C4-2B (cell line): ENCODE measurements around the gene ALPP.

ENCODE experiments used
- H3K27ac ChIP-seq: fragments of 450-650 bp; 2 replicates; pipeline ENCODE4 v1.5.1; 2017
- CTCF ChIP-seq: fragments of 450-650 bp; conservative IDR thresholded peaks from 2 replicates; pipeline ENCODE4 v1.5.1; 2017; ENCODE audit warnings: mild to moderate bottlenecking
- ZFX ChIP-seq: fragments of 450-650 bp; IDR thresholded peaks from 2 replicates; pipeline ENCODE4 v1.6.1; 2017

The ALPP gene

GRCh38 chr2:232347369-232347768, 31.2 kb upstream of the ALPP start:
- TF ChIP-seq CTCF (no peak), ZFX (no peak)
- no peak overlapping the region for H3K27ac ChIP-seq

DNA sequence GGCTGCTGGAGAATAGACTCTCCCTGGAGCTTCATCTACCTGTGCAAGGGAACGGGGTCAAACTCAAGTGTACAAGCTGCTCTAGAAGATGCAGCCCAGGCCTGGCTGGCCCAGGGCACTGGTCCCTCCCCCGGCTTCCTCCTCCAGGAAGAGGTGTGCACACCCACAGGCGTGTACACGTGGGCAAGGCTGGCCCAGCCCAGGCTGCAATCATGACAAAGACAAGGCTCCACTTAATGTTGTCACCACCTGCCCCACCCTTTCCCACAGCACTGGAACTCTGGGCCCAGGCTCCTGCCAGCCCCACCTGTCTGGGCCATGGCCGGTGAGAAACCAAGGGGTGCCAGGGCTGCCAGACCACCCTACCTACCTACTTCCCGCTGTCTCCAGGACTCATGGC, 29.6 kb upstream of the ALPP start:
- TF ChIP-seq ZFX (no peak), CTCF (no peak)
- no peak overlapping the region for H3K27ac ChIP-seq

GRCh38 chr2:232349546-232349945, 29.0 kb upstream of the ALPP start:
- no peak for TF ChIP-seq ZFX
- no peak for TF ChIP-seq CTCF
- no peak overlapping the region for H3K27ac ChIP-seq

DNA sequence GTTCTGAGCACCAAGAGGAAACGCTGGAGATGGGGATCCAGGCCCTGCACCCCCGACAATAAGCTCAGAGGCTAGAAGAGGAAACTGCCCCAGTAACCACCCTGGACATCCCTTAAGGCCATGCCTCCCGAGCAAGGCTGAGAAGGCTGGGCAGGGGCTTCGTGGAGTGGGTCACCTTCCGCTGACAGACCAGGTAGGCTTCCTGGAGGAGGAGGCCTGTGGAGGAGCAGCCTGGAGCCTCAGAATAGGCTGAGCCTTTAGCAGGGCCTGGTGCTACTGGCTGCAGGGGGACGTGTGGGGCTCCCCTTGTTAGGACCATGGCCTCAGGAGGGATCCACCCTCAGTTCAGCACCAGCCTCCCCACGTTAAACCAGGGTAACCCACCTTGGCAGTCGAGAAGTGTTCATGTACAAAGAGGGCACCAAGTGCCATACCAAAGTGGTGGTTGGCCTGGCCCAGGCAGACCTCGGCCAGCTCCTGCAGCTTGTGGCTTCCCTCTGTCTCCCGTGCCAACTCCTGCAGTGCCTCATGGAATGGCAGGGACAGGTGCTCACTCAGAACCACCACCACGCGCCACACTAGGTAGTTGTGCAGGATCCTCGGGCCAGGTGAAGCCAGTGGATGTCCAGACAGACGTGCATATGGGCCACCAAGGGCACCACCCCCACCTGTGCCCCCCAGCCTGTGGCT, 28.5 kb upstream of the ALPP start:
- TF ChIP-seq CTCF (no peak), ZFX (no peak)
- H3K27ac ChIP-seq: no peak overlapping the region

DNA sequence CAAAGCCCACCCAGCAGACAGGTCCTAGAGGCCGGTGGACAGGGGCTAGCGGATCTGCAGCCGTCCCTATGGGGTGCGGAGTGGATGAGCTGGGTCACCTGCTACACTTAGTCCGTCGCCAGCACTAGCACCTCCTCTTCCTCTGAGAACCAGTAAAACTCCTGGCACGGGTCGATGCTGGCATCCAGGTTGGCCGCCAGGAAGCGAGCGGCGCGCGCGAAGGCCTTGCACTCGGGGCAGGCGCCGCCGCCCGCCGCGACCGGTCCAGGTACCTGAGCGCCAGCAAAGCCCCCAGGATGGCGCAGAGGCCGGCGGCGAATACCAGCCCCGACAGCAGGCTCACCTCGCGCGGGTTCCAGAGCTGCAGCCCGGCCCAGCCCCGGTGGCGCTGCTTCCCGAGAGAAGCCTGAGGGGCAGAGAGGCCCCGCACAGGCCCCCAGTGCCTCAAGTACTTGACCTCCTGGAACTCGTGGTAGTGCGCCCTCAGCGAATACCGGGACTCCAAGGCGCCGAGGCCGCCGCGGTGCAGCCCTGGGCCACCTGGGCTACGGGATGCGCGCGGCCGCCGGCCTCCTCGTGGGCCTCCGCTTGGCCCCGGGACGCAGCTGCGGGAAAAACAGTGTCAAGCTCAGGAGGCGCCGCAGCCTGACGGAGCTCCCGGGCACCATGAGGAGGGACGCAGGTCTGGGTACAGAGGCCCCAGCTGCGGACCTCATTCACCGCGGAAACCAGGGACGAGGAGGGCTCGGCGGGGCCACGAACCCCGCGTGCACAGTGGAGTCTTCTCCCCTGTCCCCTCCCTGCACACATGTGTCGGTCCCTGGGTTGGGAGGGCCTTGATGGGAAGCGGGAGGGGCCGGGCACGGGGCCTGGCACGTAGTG, 27.5 kb upstream of the ALPP start:
- no peak overlapping the region for H3K27ac ChIP-seq
- TF ChIP-seq CTCF: no peak

GRCh38 chr2:232351686-232352510, 26.7 kb upstream of the ALPP start:
- TF ChIP-seq CTCF (no peak), ZFX (no peak)
- no peak overlapping the region for H3K27ac ChIP-seq
